ENCODE measurements around the gene RABL3. TPM values are rescaled to one million over a fixed set of nuclear protein-coding genes. Genes with fewer than 3 reads are reported as not detected.

Gene RABL3
- total and polyA plus RNA-seq, 2 of the 4 experiments (the other 2 are of a cell fraction): 5.3 to 17.0 TPM

DNA sequence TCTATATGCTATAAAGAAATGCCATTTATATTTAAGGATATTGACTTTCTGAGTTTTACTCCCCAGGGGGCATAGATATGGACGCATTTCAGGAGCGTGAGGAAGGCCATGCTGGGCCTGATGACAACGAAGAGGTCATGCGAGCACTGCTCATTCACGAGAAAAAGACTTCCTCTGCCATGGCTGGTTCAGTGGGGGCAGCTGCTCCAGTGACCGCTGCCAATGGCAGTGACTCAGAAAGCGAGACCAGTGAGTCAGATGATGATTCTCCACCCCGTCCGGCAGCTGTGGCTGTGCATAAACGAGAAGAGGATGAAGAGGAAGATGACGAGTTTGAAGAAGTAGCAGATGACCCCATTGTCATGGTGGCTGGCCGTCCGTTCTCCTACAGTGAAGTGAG is 38.7 kb upstream of the RABL3 start:
- dilution Hi-C loops (cut with HindIII; ENCODE audit: low sequenced_read_pairs, unreplicated experiment) (no loop called here), intact Hi-C loops (cut with micrococcal nuclease) (no loop called here), in situ Hi-C loops (cut with MboI; ENCODE audit: low sequenced_read_pairs) (loop anchor here (25.0 kb wide), 1 partner anchor 344 kb away; no protein-coding TSS in a partner anchor)
- Histone ChIP-seq H3K9me3 (ENCODE audit: control insufficient read depth, insufficient read depth, low read length) (no peaks in the 10 kb centered on the region), H3K79me1 (ENCODE audit: low read depth in 1 of 2, low read length in 2 of 2) (peaks cover 15 to 23% of the 10 kb centered on the region in 2 experiments), H2AK9ac (replicated peaks; ENCODE audit: low read depth, low read length, poor library complexity) (peak overlapping the region; percentile 66), H3K4ac (ENCODE audit: low read depth, low read length) (peak overlapping the region; percentile 90), H3K36me3 (ENCODE audit: control insufficient read depth, insufficient read depth, low read length) (peaks cover 14% of the 10 kb centered on the region), H4K20me1 (ENCODE audit: insufficient read depth, low read length) (no peaks in the 10 kb centered on the region), H4K91ac (ENCODE audit: insufficient read depth, low read depth, low read length) (peak overlapping the region; percentile 91), H2BK5ac (ENCODE audit: low read depth, low read length, poor library complexity, severe bottlenecking) (peak overlapping the region; percentile 97), H3K4me2 (ENCODE audit: low read depth, low read length) (peak overlapping the region; percentile 68; the same call in 1 of the 2 replicates), H3K27ac (ENCODE audit: insufficient read depth, low read length) (peak overlapping the region; percentile 36), H3K4me1 (ENCODE audit: control insufficient read depth, insufficient read depth, low read length) (peaks cover 2% of the 10 kb centered on the region), H3K27me3 (ENCODE audit: control insufficient read depth, insufficient read depth, low read length) (no peaks in the 10 kb centered on the region), H3K4me3 (ENCODE audit: insufficient read depth, low read depth, low read length) (peak overlapping the region; percentile 12; the same call in 1 of the 2 replicates), H2BK20ac (ENCODE audit: low read depth, low read length) (peak overlapping the region; percentile 77), H3K9ac (ENCODE audit: low read depth, low read length) (peak overlapping the region; percentile 15; the same call in 1 of the 2 replicates), H2AFZ (replicated peaks; ENCODE audit: low read length, poor library complexity) (peak overlapping the region; percentile 83), H3K14ac (replicated peaks; ENCODE audit: low read depth, low read length) (peak overlapping the region; percentile 39; the same call in 1 of the 2 replicates), H2BK15ac (ENCODE audit: low read depth, low read length) (peak overlapping the region; percentile 63; the same call in 2 of the 3 replicates), H3K23ac (ENCODE audit: low read depth, low read length) (peak overlapping the region; percentile 89), H3K18ac (ENCODE audit: low read depth, low read length) (peak overlapping the region; percentile 67; the same call in 1 of the 2 replicates), H3K9me1 (ENCODE audit: insufficient read depth, low read length) (no peaks in the 10 kb centered on the region), H4K8ac (ENCODE audit: low read depth in 2 of 2, low read length in 2 of 2) (peak overlapping the region; percentile 42 to 83), H3K56ac (ENCODE audit: extremely low read depth, insufficient read depth, low read length) (peak overlapping the region; percentile 50; the same call in 1 of the 2 replicates), H2BK120ac (ENCODE audit: low read depth, low read length) (peak overlapping the region; percentile 93), H2AK5ac (ENCODE audit: low read depth, low read length) (peak overlapping the region; percentile 76; the same call in 1 of the 2 replicates), H4K5ac (ENCODE audit: low read depth, low read length) (peak overlapping the region; percentile 51; the same call in 1 of the 2 replicates)
- no TSS peak for BruUV-seq (replicated peaks)
- TF ChIP-seq RCOR1 (IDR thresholded peaks at IDR 0.05; ENCODE audit: insufficient replicate concordance, low read length) (peak; percentile 84), MAZ (IDR thresholded peaks at IDR 0.05; ENCODE audit: borderline replicate concordance, low read depth, low read length) (peak; percentile 73; the same call in 1 of the 2 replicates), POLR2A (IDR thresholded peaks at IDR 0.05; ENCODE audit: low read depth, low read length) (no peak), CHD1 (IDR thresholded peaks at IDR 0.05; ENCODE audit: low read depth, low read length) (peak; percentile 37; the same call in 1 of the 2 replicates), SMC3 (IDR thresholded peaks at IDR 0.05; ENCODE audit: low read depth, low read length) (no peak), ELK1 (IDR thresholded peaks at IDR 0.05; ENCODE audit: borderline replicate concordance, low read depth, low read length) (no peak), NFE2L2 (IDR thresholded peaks at IDR 0.05; ENCODE audit: low read depth, low read length) (peak; percentile 60; the same call in 1 of the 2 replicates), RAD21 (IDR thresholded peaks at IDR 0.05; ENCODE audit: low read length) (0 out of 2 replicates have a peak, but pooled peaks have one; percentile 4), CEBPB (IDR thresholded peaks at IDR 0.05; ENCODE audit: low read depth, low read length) (no peak), BHLHE40 (IDR thresholded peaks at IDR 0.05; ENCODE audit: low read depth, low read length) (peak; percentile 85), MXI1 (IDR thresholded peaks at IDR 0.05; ENCODE audit: borderline replicate concordance, low read depth, low read length) (0 out of 2 replicates have a peak, but pooled peaks have one; percentile 33), FOS (IDR thresholded peaks at IDR 0.05; ENCODE audit: low read depth, low read length) (peak; percentile 96)
- TF ChIP-seq, protein P1, sequence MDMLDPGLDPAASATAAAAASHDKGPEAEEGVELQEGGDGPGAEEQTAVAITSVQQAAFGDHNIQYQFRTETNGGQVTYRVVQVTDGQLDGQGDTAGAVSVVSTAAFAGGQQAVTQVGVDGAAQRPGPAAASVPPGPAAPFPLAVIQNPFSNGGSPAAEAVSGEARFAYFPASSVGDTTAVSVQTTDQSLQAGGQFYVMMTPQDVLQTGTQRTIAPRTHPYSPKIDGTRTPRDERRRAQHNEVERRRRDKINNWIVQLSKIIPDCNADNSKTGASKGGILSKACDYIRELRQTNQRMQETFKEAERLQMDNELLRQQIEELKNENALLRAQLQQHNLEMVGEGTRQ (IDR thresholded peaks at IDR 0.05; ENCODE audit: low read depth, low read length): peak; percentile 43; the same call in 1 of the 2 replicates
- DNase-seq (peak; percentile 93), ATAC-seq (ENCODE audit: low read depth) (peak; percentile 87)
- ChIA-PET CTCF (interaction anchor here (0.8 kb wide), 1 partner anchor 213 kb away, joined by 3 read pairs; no protein-coding TSS in a partner anchor), POLR2A (ENCODE audit: unreplicated experiment) (no interaction called here)
- WGBS, 2 experiments (ENCODE audit: extremely low coverage in 2 of 2, insufficient read length in 1 of 2): 39% methylated on average over 8 of the region's 13 CpGs; no CpG with 5 or more reads in 1 of the 2 experiments
